Kasumi-1 (cell line): ENCODE results near the gene KLHL1.
"Not testable (repeated sequence)": the region's sequence is repeated elsewhere in the genome, so short reads cannot be mapped to it uniquely, and the experiment has no call there.

Source experiments
- DNase-seq, 2 experiments: peaks; one replicate each; lab custom pipeline; 2025; lab: John Stamatoyannopoulos, UW

Gene KLHL1, protein sequence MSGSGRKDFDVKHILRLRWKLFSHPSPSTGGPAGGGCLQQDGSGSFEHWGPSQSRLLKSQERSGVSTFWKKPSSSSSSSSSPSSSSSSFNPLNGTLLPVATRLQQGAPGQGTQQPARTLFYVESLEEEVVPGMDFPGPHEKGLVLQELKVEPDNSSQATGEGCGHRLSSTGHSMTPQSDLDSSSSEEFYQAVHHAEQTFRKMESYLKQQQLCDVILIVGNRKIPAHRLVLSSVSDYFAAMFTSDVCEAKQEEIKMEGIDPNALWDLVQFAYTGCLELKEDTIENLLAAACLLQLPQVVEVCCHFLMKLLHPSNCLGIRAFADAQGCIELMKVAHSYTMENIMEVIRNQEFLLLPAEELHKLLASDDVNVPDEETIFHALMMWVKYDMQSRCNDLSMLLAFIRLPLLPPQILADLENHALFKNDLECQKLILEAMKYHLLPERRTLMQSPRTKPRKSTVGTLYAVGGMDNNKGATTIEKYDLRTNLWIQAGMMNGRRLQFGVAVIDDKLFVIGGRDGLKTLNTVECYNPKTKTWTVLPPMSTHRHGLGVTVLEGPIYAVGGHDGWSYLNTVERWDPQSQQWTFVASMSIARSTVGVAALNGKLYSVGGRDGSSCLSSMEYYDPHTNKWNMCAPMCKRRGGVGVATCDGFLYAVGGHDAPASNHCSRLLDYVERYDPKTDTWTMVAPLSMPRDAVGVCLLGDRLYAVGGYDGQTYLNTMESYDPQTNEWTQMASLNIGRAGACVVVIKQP

DNA sequence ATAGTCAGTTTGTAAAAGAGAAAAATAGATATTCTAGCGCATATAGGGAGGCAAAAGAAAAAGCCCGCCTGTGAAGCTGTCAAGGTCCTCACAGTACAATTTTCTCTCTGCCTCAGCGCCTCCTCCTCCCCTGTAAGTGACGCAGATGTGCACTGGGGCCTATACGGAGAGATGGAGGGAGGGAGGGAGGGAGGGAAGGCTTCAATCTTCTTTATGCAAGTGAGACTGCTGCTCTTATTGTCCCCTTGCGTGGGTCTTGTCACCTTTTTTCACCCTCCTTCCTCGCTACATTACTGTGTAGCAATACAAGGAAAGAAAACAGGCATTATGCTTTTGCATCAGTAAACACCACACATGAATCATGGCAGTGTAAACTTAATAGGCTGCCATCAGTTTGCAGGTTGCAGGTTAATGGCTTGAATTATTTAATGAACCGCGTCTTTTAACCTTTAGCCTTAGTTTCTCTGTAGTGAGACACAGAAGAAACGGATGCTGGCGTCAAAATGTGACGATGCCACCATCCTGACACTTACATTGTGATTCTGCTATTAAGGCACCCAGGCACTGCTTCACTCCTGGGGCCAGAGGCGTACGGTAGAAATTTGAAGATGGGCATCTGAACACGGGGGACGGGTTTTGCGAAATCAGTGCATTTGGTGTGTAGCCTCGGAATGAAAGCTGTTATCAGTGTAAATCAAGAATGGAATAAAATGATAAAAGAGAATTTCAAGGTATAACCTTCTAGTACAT is at the start of gene KLHL1:
Gene KLHL1 (minus strand): TSS at position 97 of the 750 bp plus-strand sequence. CDS start 753 bp downstream, outside the sequence.
- no peak for DNase-seq

DNA sequence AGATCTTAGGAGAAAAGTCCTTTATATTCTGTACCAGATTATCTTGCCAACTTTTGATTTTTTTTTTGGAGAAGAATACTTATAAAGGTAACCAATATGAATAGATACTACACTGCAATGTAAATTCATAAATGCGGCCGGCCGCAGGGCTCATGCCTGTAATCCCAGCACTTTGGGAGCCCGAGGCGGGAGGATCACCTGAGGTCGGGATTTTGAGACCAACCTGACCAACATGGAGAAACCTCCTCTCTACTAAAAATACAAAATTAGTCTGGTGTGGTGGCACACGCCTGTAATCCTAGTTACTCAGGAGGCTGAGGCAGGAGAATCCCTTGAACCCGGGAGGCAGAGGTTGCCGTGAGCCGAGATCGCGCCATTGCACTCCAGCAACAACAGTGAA is 34.4 kb upstream of the KLHL1 start:
- DNase-seq: not testable (repeated sequence)

DNA sequence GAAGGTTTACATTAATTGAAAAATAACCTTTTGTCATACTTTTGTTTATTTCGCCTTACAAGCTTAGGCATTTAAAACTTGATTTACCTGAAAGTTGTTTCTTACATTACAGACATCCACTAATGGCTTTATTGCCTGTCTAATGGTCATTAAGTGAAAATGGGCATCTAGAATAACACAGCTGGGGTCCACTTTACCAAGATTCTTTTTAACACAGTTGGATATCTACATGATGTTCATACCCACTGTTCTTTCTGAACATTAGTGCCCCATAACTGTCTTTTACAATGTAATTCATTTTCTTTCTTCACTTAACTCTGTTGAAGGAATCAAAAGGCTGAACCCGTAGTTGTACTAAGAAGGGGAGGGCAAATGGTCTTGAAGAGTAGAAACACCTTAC is 19.8 kb upstream of the KLHL1 start:
- DNase-seq: no peak

DNA sequence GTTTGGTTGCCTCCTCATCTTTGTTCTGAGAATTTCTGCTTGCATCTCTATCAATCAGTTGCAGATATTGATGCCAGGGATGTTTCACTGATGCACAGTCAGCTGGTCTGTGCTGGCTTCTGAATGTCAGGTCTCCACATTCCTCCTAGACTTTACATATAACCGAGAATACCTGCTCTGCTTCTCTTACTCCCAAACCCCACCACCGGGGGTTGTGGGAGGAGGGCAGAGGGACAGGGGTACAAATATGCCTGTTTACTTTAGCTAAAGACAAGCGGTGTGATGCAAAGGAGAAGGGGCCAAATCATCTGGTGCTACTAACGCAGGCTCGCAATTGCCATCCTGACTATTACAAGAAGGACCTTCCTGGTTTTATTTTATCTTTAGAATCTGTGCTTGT is 17.4 kb upstream of the KLHL1 start:
- no peak for DNase-seq

DNA sequence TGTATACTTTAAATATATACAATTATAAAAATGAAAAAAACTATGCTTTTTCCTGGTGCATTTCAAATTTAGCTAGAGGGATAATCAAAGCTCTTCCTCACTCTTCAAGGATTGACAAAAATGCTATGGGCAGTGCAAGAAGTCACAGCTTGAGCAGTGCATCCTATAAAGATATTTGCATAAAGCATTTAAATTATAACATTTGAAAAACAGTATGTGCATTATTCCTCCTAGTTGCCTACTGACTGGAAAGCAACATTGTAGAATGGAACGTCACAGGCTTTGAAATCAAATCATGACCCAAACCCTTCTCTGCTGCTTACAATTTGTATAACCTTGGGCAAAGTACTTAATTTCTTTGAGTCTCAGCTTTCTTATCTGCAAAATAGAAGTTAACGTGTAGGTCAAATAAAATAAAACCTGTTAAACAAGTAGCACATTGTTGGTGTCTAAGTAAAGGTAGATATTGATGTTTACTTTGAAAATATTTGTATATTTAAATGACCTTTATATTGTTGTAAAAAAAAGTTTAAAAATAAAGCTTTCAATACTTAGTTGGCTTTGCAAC is 9.2 kb upstream of the KLHL1 start:
- DNase-seq: no peak

DNA sequence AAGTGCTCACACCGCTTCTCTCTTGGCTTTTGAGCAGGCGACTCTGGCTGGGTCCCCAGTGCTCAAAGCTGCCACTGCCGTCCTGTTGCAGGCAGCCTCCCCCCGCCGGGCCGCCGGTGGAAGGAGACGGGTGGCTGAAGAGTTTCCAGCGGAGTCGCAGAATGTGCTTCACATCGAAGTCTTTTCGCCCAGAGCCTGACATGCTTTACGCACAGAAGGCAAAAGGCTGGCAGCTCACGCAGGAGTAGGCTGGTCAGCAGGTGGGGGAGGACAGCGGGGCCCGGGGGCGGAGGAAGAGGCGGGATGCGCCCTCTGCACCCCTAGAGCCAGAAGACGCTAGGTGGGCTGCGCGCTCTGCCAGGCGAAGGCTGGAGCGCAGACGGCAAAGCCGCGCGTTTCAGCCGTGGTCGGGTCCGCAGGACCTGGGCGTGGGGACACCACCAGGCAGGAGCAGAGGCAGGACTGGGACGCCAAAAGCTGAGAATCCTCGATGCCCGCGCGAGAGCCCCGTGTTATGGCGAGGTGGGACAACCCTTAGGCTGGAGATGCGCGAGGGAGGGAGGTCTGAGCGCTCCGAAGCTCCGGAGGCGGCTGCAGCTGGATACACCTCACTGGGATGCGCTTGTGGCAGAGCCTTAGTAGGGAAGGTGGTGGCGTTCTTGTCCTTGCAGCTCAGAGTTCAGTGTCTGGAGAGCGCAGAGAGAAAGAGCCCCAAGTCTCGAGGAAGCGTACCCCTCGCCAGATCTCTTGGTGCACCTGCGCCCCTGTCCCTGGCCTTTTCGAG is 562 bp downstream of the KLHL1 start, which contains the start of gene ATXN8OS:
Gene ATXN8OS (plus strand): TSS at position 329 of the 784 bp plus-strand sequence.
- no peak for DNase-seq

DNA sequence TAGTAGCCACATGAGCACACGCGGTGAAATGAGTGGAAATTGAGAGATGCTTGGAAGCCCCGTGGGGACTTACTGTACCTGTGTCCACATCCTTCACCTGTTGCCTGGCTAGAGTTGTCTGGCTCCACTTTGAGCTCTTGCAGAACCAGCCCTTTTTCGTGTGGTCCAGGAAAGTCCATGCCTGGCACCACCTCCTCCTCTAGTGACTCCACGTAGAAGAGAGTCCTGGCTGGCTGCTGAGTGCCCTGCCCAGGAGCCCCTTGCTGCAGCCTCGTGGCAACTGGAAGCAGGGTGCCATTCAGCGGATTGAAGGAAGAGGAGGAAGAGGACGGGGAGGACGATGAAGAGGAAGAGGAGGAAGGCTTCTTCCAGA is 1.1 kb downstream of the KLHL1 start:
- no peak for DNase-seq

DNA sequence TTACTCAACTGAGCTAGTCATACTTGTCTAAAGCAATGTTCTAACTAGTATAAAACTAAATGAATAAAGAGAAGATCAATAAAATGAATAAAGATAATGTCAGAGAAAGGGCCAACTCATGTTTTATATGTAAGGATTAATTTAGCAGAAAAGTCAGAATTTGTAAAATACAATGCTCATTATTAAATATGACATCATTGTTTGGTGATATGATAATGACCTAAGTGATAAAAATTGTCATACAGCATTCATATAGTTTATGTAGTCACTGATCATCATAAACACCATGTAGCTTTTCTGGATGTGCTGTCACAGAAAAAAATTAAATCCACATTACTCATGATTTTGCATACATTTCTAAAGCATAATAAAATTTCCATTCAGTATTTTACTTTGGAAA is 3.8 kb downstream of the KLHL1 start:
- DNase-seq: no peak

DNA sequence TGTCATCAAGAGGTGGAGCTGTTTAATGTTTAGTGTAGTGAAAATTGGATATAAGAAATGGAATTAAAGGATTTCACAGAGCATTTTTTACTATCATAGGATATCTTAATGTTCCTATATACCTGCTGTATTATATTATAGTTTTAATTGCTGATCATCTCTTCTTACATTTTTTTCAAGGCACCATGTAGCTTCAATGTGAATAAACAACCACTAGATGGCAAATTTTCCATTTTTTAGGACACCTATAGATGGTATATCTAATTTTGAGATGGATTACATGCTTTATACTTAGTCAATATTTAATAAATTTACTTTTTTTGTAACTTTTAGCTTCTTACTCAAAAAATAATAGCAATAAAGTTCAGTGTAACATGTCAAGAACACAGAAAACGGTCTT is 9.6 kb downstream of the KLHL1 start:
- DNase-seq: peak; percentile 42 to 65

DNA sequence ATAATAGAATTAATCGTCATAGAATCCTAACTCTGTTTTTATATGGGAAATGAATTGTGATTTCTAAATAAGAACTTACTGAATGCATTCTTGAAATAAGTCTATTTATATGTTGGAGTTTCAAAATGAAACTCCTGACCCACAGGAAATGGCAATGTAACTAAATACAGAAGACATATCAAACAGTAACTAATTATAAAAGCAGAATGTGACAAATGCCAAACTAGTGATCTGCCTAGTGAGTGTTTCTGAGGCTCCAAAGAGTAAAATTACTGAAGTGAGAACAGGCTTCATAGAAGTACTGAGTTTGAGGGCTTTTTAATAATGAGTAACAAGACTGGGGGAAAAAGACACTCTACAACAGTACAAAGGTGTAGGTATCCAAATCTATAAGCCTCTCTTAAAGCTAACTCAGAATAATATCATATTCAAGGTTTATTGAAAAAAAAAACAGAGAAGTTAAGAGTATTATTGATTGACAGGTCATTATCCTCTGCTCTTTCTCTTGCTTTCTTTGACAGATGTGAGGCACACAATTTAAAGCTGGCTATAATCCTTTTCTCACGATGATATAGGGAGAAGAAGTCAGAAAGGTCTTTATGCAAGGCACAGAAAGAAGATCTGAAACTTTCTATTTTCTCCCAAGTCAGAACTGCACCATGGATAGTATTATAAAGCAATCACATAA is 18.1 kb downstream of the KLHL1 start:
- no peak for DNase-seq

DNA sequence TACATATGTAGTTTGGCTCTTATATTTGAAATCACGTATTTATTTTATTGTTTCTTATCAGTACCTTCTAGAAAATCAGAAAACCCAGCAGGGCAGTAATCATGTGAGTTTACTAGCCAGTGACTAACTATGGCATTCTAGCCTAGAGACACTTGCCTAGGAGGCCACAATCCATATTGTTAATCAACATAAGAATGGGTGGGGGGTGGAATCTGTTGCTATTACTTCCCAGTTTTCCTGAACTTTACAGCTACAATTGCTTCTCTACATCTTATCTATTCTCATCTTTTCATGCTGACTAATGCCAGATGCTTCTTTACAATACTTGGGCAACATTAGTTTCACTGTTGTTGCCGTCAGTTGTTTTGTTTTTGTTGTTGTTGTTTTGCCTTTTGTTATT is 19.3 kb downstream of the KLHL1 start:
- DNase-seq: no peak

DNA sequence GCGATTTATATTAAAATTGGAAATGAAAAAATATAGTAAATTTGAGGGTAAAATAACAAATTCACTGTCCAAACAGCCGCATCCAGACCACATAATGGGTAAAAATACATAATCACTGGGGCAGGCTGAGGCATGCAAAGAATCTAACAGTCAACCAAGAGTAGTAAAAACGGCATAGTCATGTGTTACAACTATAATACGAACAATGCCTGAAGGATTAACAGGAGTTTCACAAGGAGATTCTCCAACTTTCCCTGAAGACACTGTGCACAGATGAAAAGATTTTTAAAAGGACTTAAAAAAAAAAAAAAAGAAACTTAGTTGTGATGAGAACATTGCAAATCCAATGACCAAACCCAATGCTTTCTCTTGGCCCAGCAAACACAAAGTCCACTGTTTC is 21.0 kb downstream of the KLHL1 start:
- no peak for DNase-seq

DNA sequence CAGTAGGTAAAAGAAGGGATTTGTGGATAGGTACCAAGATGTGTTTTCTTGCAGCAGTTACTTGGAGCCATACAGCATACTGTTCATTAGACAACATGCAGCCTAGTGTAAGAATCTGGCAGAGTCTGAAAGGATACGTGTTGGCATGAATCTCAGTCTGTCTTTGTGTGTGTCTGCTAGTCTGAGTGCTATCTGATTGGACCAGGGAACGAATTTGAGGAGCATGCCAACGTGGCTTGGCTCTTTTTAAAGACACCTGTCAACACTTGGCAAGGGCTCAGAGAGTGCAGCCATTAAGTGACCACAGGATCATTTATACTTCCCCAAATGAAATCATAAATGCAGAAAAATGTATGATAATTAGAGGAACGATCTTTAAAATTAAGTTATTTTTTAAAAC is 28.2 kb downstream of the KLHL1 start:
- DNase-seq: no peak

DNA sequence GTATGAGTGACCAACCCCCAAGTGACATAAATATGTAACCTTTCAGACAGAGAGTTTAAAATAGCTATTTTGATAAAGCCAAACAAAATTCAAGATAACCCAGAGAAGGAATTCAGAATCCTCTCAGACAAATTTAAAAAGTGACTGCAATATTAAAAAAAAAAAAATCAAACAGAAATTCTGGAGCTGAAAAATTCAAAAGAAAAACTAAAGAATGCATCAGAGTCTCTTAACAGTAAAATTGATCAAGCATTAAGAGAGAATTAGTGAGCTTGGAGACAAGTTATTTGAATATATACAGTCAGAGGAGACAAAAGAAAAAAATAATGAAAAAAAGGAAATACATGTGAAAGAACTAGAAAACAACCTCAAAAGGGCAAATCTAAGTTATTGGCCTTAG is 53.7 kb downstream of the KLHL1 start:
- DNase-seq: no peak

DNA sequence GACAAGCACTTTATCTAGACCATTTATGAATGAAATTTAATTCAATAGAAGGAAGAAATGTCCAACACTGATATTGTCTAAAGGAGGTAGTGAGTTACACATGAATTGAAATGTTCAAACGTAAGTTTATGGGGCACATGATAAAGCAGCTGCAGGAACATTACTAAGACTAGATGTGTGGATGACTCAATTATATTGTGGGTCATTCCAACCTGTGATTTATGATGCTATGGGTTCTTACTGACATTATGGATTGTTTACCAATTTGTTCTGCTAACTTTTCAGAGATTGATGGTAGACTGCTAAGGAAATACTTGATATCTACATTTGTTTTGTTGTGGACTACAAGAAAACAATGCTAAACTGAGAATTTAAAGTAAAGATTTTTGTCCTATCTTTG is 56.7 kb downstream of the KLHL1 start:
- DNase-seq: no peak

DNA sequence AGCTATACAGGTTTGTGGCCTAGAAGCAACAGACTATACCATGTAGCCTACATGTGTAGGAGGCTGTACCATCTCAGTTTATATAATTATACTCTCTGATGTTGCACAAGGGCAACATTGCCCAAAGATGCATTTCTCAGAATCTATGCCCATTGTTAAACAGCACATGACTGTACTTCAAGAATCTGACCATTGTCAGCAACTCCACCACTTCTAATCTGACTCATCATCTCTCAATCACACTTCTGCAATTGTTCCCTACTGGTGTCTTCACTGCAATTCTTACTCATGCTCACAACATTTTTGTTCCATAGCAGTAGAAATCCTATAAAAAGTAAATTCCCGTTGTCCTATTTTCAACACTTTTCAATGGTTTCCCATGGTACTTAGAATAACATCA is 64.6 kb downstream of the KLHL1 start:
- DNase-seq: no peak

DNA sequence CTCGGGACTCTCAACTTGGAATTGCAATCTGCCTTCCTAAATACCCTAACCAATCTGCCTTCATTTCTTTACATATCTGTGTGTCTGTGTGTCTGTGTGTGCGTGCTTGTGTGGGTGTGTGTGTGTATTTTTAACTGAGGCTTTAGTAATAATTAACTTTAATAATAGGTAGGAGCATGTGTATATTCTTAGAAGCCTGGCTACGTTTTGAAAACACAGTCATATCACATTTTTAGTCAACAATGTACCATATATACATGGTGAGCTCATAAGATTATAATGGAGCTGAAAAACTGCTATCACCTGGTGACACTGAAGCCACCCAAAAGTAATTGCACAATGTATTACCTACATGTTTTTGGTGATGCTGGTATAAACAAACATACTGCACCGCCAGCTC is 66.1 kb downstream of the KLHL1 start:
- no peak for DNase-seq

DNA sequence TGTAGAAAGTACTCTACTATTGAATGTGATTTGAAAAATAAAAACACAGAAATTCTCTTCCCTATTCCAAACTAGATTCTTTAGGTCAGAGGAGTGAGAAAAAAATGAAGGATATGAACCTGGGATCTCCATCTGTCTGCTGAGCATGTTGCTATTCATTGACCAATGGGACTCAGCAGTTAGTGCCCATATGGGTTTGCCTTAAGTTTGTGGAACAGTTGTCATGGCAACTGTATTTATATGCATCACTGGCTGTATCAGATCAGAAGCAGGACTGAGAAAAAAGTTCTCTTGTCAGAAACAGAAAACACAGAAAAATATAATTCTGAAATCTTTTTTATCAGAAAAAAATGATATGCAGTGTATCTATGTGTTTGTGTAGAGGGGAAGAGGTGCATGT is 74.0 kb downstream of the KLHL1 start:
- no peak for DNase-seq

DNA sequence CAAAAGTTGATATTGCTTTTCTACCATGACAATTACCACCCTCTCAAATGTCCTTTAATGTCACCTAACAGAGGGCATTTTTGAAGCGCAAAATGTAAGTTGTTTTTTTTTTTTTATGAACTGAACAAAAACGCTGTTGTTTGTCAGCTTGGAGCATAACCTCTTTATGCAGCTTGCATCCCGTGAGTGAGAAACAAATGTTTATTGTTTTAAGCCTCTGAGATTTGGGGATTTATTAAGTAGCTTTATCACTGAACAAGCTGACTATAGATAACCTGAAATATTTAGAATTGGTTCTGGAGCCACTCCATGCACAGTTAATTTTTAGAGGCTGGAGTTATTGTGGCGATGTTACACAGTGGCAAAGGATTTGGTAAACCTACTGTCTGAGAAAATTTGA is 80.7 kb downstream of the KLHL1 start:
- no peak for DNase-seq

DNA sequence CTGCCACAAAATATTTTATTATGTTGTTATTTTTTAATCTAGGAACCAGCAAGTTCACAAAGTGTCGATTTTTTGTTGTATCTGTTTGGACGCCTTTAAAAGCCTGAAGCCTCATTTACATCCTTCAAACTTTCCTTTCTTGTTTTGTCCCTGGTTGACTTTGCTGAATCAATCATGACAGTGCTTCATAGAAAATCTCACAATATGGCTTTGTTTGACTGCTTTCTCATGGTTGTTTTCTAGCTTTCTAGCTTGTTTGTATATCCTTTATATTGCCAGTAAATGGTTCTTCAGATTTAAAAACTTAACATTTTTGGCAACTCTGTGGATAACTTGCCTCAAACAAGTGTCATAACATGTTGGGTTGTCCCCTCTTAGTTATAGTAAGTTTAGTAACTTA is 84.7 kb downstream of the KLHL1 start:
- DNase-seq: no peak

DNA sequence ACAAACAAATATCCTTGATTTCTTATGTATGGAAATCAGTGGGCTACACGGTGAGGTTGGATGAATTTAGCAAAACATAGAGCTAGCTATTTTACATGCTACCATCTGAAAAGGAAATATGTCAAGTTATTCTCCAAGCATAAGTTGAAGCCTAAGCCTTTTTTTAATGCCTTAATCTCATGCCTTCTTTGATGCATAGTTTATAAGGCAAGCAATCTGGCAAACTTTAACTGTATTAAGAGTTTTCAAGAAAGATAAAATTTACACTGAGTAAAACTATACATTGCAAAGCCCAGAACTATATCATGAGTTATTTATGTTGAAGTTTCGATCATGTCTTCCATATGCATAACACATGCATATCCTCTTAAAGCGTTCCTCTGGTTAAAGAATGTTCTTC is 85.6 kb downstream of the KLHL1 start:
- no peak for DNase-seq
